CD4-positive, alpha-beta T cell treated with Interleukin-15 for 1 hour (primary cell): ENCODE results near the gene PREB.
A peak's percentile ranks its signal among the peaks of the same experiment; 100 is the strongest.
"Not testable (repeated sequence)": the region's sequence is repeated elsewhere in the genome, so short reads cannot be mapped to it uniquely, and the experiment has no call there.

Experiments
- DNase-seq: peaks from one replicate; pipeline ENCODE4 v3.0.0-alpha.2; 2020

PREB gene

GRCh38 chr2:27125104-27125503 is 9.3 kb downstream of the PREB start:
- no peak for DNase-seq

DNA sequence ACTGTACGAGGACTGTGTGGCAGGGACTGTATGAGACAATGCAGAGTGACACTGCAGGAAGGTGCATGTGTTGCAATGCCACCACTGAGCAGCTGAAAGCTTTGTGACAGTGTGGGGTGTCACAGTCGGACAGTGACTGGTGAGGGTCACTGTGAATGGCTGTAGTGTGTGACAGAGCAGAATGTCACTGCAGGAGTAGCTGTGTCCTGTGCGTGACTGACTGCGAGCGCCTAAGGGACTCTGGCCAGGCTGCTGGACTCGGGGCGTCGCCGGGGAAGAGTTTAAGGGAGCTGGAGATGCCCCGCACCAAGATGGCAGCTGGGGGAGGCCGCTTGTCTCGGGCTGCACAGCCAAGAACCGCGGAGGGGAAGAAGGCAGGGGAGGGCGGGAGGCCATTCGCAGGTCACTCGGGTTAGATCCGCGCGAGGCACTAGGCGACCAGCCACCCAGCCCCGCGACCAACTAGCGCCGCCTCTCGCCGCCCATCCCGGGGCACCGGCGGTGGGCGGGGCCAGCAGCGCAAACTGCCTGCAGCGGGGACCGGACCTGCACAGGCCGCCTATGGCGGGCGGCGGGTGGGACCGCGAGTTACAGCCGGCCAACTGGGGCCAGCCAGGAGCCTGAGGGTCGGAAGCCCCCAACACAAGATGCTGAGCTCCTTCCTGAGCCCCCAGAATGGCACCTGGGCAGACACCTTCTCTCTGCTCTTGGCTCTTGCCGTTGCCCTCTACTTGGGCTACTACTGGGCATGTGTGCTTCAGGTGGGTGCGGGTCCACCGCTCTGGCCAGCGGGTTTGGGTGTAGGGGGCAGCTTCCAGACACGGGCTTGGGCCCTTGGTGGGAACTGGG is 10.9 kb downstream of the PREB start, which contains the start of gene ABHD1:
Gene ABHD1, plus strand, starts transcription at position 514 of the 849 bp plus-strand sequence. Its CDS starts 134 bp downstream, at position 648.
- peak; percentile 75 for DNase-seq

DNA sequence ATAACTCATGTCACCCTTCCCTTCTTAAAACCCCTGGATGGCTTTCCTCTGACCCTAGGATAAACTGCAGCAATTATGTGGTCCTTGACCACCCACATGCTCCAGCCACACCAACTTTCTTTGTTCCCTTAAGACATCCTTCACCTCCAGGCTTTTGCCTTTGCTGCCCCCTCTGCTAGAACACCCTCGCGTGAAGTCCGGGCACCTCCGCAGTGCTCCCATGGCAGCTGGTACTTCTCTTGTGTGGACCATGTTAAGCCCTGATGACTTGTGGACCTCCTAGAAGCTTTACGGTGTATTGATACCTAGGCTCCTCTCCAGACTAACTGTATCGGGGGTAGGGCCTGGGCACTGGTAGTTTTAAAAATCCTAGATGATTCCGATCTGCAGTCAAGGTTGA is 11.6 kb downstream of the PREB start:
- no peak for DNase-seq

GRCh38 chr2:27121906-27122305 is 12.5 kb downstream of the PREB start:
- no peak for DNase-seq

GRCh38 chr2:27119330-27119670 is 15.1 kb downstream of the PREB start:
- DNase-seq: not testable (repeated sequence)

- DNase-seq: no peak
These were observed 15.7 kb downstream of the PREB start, which contains the start of gene CGREF1 for GRCh38 chr2:27118525-27119329. CGREF1 (minus strand) TSS chr2:27119128; CDS start chr2:27104366, 14,762 bp downstream.

- no peak for DNase-seq
These were observed 16.4 kb downstream of the PREB start for GRCh38 chr2:27117995-27118524.

DNA sequence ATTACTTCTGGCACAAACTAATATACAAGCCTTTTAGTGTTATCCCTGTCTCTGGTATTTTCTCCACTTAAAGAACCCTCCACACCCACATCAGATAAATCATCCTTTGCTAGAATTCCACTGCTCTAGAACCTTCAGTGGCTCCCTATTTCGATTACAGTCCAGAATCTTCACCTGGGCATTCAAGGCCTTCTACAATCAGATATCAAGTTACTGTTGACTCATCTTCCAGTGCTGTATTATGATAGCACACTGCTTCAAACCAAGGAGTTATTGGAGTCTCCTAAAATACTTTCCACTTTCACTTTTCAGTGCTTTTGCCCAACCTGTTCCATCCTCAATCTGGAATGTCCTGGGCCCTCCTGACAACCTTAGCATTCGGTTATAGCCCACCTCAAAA is 18.9 kb downstream of the PREB start:
- DNase-seq: no peak

GRCh38 chr2:27111392-27112078 is 22.9 kb downstream of the PREB start:
- not testable (repeated sequence) for DNase-seq

GRCh38 chr2:27110603-27111352 is 23.7 kb downstream of the PREB start:
- DNase-seq: not testable (repeated sequence)

GRCh38 chr2:27109083-27109482 is 25.4 kb downstream of the PREB start:
- no peak for DNase-seq

DNA sequence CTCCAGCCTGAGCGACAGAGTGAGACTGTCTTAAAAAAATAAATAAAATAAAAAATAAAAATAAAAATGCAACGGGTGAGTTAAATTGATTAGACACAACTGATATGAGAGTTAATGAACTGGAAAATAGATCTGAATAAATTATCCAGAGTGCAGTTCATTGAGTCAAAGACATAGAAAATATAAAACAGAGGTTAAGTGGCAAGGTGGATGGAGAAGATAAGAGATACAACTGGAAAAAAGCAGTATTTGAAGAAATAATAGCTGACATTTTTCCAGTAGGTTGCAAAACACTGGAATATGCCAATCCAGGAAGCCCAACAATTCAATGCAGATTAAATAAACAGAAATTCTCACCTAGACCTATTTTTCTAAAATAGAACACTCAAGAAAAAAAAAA is 26.2 kb downstream of the PREB start:
- no peak for DNase-seq

- no peak for DNase-seq
These were observed 28.5 kb downstream of the PREB start for GRCh38 chr2:27105981-27106380.

DNA sequence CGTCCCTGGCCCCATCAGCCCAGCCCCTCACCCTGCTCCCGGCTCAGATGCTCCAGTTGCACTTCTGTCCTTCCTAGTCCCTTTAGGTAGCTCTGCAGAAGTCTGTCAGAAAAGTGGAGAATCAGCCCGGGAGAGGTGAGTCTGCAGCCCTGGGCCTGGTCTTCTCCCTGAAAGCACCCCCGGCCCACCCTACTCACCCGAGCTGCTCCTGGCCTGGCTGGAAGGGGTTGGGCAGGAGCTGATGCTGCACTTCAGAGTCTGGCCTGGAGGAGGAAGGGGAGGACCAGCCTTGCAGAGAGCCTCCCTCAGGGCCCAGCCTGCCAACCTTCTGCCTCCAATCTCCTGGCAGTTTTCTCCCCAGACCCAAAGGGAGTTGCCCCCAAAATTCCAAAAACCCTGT is 32.1 kb downstream of the PREB start:
- DNase-seq: no peak

DNA sequence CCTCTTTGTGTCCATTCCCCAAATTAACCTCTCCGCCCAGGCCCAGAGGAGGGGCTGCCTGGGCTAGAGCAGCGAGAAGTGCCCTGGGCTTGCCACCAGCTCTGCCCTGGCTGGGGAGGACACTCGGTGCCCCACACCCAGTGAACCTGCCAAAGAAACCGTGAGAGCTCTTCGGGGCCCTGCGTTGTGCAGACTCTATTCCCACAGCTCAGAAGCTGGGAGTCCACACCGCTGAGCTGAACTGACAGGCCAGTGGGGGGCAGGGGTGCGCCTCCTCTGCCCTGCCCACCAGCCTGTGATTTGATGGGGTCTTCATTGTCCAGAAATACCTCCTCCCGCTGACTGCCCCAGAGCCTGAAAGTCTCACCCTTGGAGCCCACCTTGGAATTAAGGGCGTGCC is 34.4 kb downstream of the PREB start:
- no peak for DNase-seq

DNA sequence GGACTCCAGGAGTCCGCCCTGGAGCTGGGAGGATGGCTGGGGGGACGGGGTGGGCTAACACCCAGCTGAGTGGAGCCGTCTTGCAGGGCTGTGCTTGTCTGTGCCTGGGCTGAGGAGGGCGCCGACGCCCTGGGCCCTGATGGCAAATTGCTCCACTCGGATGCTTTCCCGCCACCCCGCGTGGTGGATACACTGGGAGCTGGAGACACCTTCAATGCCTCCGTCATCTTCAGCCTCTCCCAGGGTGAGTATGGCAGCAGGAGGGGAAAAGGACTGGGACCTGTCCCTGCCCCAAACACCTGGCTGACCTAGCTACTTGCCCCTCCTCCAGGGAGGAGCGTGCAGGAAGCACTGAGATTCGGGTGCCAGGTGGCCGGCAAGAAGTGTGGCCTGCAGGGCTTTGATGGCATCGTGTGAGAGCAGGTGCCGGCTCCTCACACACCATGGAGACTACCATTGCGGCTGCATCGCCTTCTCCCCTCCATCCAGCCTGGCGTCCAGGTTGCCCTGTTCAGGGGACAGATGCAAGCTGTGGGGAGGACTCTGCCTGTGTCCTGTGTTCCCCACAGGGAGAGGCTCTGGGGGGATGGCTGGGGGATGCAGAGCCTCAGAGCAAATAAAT is 35.0 kb downstream of the PREB start:
- no peak for DNase-seq

DNA sequence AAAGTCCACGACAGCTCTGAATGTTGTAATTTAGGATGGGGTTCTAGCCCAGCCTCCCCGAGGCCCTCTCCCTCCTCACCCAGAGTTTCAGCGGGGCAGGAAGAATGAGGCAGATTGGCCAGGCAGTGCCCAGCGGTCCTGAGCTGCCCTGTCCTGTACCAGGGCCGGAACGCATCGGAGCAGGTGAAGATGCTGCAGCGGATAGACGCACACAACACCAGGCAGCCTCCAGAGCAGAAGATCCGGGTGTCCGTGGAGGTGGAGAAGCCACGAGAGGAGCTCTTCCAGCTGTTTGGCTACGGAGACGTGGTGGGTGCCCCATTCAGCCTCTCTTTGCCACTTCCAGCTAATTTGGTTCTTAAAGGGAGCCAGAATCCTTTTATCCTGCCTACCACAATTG is 37.1 kb downstream of the PREB start:
- no peak for DNase-seq

- DNase-seq: peak; percentile 36
These were observed 37.6 kb downstream of the PREB start for GRCh38 chr2:27096748-27097297.

DNA sequence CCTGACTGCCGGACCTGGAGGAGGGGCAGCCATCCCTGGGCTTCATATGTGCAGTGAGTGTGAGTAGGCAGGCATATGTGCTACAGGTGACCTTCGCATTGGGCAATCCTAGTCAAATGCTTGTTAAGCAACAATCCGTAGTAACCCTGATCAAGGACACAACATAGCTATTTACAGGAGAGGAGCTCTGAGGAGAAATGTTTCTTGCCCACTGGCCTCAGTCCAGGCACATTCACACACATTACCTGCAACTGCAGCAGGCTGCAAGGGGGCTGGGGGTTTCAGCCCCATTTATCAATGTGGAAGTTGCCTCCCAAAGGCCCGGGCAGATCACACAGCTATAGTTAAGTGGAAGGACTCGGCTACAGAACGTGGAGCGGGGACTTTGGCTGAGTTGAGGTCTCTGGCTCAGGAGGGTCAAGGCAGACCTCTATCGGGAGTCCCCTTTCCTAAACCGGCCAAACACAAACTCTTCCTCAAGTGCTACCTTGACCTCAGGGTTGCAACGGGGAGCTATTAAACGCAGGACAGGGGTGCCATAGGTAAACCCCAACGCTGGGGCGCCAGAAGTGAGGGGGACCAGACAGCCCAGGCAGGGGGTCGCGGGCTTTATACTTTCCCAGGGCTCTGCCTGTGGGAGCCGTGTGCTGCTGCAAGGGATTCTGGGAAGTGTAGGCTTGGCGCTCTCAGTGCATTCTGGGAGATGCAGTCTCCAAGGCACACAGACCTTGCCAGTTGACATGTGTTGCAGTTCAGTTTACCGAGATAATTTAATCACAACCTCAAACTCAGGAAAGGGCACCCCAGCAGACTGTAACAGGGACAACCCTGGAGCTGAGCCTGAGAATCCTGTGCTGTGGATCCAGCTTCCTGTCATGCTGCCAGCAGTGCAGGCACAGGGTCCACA is 38.4 kb downstream of the PREB start:
- DNase-seq: peak; percentile 49

DNA sequence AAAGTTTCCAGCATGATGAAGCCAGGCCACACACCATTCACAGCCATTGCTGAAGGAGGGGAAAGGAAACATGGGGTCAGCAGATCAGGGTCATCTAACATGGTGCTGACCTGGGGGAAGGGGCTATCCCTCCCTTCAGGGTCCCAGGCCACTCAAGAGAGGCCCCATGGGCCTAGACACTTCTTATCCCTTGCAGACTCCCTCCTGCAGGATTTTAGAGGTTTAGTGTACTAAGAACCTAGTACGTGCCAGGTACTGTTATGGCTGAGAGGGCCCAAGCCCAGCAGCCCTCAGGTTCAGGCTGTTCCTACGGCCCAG is 39.0 kb downstream of the PREB start:
- no peak for DNase-seq
